K562 (cell line): ENCODE measurements around the gene BMPR2.

Experiments
- JUN ChIP-seq, 2 experiments: sonication (generic) in 1 of 2; formaldehyde crosslinking in 1 of 2; IDR thresholded peaks; 2 replicates each; pipeline versions ENCODE4 v1.6.1 to v1.8.0; 2012 to 2022; ENCODE audit warnings: borderline replicate concordance in 2 of 2, mild to moderate bottlenecking in 2 of 2, improper control_type of control experiment in 1 of 2, low read depth in 1 of 2, low read length in 1 of 2, missing genetic modification reagents in 1 of 2
- KLF16 ChIP-seq: IDR thresholded peaks from 2 replicates; pipeline ENCODE4 v1.6.1; 2016; ENCODE audit warnings: antibody characterized with exemption
- NFXL1 ChIP-seq: fragments of 450-650 bp; formaldehyde crosslinking; IDR thresholded peaks from 2 replicates; pipeline ENCODE4 v1.4.0; 2021; ENCODE audit warnings: mild to moderate bottlenecking
- ZC3H11A ChIP-seq: IDR thresholded peaks from 2 replicates; pipeline ENCODE4 v1.6.1; 2012; ENCODE audit warnings: low read depth, low read length, improper control_type of control experiment
- TF ChIP-seq, protein P1 (sequence below), 3 experiments: fragments of 200-800 bp in 1 of 3; sonication (Bioruptor generic) in 1 of 3; sonication (generic) in 1 of 3; formaldehyde crosslinking in 1 of 3; IDR thresholded peaks; 2 replicates each; pipeline versions ENCODE4 v1.6.1 to v1.8.0; 2016 to 2022; ENCODE audit warnings: mild to moderate bottlenecking in 2 of 3, missing compliant biosample characterization in 2 of 3, missing genetic modification characterization in 2 of 3, missing genetic modification reagents in 1 of 3

DNA sequence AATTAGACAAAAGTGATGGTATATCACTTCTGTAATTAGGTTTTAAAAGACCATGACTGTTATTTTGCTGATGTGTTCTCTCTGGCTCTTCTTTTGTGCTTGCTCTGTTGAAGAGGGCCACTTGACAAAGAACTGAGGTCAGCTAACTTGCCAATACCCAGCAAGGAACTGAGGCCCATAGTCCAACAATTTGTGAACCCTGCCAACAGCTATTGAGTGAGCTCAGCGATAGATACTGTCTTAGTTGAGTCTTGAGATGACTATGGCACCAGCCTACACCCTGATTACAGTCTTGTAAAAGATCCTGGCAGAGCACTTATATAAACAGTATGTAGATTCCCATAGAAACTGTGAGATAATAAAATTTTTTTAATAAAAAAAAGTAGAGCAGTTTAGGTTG lies 103.0 kb downstream of the BMPR2 start:
- TF ChIP-seq, protein P1, sequence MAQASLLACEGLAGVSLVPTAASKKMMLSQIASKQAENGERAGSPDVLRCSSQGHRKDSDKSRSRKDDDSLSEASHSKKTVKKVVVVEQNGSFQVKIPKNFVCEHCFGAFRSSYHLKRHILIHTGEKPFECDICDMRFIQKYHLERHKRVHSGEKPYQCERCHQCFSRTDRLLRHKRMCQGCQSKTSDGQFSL (CRISPR knock-in tag; IDR thresholded peaks at IDR 0.05) = no peak
- TF ChIP-seq, protein P1 (tag; IDR thresholded peaks at IDR 0.05) = no peak
- no peak for TF ChIP-seq NFXL1
- no peak for TF ChIP-seq JUN (IDR thresholded peaks at IDR 0.05; ENCODE audit: borderline replicate concordance, low read depth, low read length)
- no peak for TF ChIP-seq JUN (CRISPR knock-in tag; IDR thresholded peaks at IDR 0.05; ENCODE audit: borderline replicate concordance)
- TF ChIP-seq ZC3H11A = no peak
- TF ChIP-seq KLF16 = no peak
